BE2C (cell line): ENCODE data around the gene COL5A1.
A peak's percentile ranks its signal among the peaks of the same experiment; 100 is the strongest.

Experiments used
- DNase-seq: peaks from one replicate; pipeline ENCODE4 v3.0.0-alpha.2; 2020
- H3K27me3 ChIP-seq: fragments of 250-450 bp; sonication (Bioruptor Pico); 2 replicates; pipeline ENCODE4 v1.5.1; 2020; ENCODE audit warnings: mild to moderate bottlenecking
- H3K36me3 ChIP-seq: fragments of 250-450 bp; sonication (Bioruptor Pico); 2 replicates; pipeline ENCODE4 v1.5.1; 2020; ENCODE audit warnings: mild to moderate bottlenecking
- H3K4me1 ChIP-seq: fragments of 250-450 bp; sonication (Bioruptor Pico); 2 replicates; pipeline ENCODE4 v1.5.1; 2020
- H3K4me3 ChIP-seq: 2 replicates; pipeline ENCODE4 v1.5.1; 2011; ENCODE audit warnings: low read depth, low read length
- H3K9me3 ChIP-seq: fragments of 250-450 bp; sonication (Bioruptor Pico); 2 replicates; pipeline ENCODE4 v1.5.1; 2020
- TF ChIP-seq, protein P1 (sequence below): IDR thresholded peaks from 2 replicates; pipeline ENCODE4 v1.5.1; 2012; ENCODE audit warnings: mild to moderate bottlenecking, low read depth, low read length

COL5A1 gene

DNA sequence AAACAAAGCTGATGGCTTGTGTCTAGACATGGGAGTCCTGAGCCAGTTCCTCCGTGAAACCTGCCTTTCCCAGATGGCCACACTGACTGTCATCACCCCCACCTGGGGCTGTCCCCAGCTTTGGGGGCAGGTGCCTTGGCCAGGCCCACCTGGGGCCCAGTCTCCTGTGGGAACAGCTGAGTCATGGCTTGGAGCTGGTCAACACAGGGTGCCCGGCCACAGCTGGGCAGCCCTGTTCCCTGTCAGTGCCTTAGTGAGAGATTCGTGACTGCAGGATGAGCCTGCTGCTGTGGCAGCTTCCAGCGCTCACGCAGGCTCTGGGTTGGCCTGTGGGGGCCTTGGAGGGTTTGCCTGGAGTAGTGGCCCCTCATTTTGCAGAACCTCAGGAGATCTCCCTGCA is 56.5 kb downstream of the COL5A1 start:
- Histone ChIP-seq H3K4me3 (no peak overlapping the region), H3K36me3 (no peaks in the 10 kb centered on the region), H3K27me3 (no peaks in the 10 kb centered on the region), H3K9me3 (no peaks in the 10 kb centered on the region), H3K4me1 (peaks cover 12% of the 10 kb centered on the region)
- TF ChIP-seq, protein P1, sequence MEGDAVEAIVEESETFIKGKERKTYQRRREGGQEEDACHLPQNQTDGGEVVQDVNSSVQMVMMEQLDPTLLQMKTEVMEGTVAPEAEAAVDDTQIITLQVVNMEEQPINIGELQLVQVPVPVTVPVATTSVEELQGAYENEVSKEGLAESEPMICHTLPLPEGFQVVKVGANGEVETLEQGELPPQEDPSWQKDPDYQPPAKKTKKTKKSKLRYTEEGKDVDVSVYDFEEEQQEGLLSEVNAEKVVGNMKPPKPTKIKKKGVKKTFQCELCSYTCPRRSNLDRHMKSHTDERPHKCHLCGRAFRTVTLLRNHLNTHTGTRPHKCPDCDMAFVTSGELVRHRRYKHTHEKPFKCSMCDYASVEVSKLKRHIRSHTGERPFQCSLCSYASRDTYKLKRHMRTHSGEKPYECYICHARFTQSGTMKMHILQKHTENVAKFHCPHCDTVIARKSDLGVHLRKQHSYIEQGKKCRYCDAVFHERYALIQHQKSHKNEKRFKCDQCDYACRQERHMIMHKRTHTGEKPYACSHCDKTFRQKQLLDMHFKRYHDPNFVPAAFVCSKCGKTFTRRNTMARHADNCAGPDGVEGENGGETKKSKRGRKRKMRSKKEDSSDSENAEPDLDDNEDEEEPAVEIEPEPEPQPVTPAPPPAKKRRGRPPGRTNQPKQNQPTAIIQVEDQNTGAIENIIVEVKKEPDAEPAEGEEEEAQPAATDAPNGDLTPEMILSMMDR = no peak
- DNase-seq = no peak

DNA sequence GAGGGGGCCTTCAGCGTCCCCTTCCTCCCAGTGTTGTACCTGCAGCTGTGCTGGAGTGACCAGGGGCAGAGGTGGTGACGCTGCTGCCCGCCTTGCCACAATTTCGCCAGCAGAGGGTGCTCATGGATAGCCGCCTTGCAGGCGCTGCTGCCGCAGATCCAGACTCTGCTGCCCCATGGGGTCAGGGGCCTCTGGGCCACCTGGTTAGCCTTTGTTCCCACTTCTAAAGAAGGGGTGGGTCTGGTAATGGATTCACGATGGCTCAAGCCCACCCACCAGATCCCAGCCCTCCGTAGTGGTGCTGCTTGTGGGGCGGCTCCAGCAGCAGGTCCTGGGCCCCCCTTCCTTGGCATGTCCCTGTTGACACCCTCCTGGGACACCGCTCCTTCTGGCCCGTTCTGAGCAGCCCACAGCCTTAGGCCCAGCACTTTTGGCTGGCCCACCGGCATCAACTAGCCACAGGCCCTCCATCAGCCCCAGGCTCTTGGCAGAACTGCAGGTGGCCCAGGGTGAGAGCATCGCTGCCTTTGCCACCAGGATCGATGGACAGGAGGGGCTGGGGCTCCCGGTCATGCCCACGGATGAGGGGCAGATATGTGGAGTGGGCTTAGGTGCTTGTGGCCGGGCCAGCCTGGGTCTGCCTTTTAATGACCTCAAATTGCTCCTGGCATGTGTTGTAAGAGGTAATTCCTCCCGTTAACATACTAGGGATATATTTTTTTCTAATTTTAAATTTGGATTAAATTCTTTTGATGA is 57.2 kb downstream of the COL5A1 start:
- peak; percentile 84 for DNase-seq
- Histone ChIP-seq H3K4me3 (no peak overlapping the region), H3K4me1 (peaks cover 14% of the 10 kb centered on the region), H3K27me3 (no peaks in the 10 kb centered on the region), H3K36me3 (no peaks in the 10 kb centered on the region), H3K9me3 (no peaks in the 10 kb centered on the region)
- TF ChIP-seq, protein P1 = peak; percentile 97

DNA sequence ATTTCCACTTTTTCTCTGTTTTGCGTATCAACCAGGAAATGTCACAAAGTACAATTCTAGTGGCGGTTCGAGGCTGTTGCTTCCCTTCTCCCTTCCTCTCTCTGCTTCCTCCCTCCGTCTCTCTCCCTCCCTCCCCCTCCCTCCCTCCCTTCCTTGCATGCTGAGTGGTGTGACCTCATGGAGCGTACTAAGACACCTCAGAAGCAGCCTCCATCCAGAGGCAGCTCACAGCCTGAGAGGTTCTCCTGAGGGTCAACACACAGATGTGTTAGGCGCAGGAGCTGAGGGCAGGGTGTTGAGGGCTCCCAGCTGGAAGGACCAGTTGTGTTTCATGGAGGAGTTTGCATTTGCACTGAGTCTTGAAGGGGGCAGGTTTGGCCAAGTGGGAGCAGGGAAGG is 57.7 kb downstream of the COL5A1 start:
- H3K36me3 ChIP-seq = no peaks in the 10 kb centered on the region
- H3K4me1 ChIP-seq = peaks cover 18% of the 10 kb centered on the region
- TF ChIP-seq, protein P1 = no peak
- H3K27me3 ChIP-seq = no peaks in the 10 kb centered on the region
- no peak for DNase-seq
- H3K4me3 ChIP-seq = no peak overlapping the region
- H3K9me3 ChIP-seq = no peaks in the 10 kb centered on the region

DNA sequence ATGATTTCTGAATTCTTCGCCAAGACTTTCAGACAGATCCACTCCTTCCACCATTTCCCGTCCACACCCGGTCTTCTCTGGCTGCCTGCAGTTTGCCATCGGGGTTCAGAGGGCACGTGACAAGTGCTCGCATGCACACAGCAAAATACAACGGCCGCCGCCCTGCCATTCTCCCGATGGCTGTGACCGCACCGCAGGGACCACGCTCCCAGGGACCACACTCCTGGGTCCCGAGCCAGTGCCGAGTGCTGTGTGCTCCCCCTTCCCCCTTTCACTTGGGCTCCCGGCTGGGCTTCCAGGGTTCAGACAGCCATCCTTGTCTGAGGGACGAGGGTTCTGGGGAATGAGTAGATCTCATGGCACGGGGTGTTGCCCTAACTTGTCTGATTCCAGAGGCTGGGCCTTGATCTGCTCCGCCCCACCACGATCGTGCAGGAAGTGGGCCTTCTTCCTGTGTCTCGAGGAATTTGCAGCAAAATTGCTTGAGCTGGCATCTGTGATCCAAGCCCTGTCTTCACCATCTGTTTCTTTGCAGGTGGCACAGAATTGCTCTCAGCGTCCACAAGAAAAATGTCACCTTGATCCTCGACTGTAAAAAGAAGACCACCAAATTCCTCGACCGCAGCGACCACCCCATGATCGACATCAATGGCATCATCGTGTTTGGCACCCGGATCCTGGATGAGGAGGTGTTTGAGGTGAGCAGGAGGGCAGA is 59.2 kb downstream of the COL5A1 start:
- Histone ChIP-seq H3K36me3 (no peaks in the 10 kb centered on the region), H3K4me3 (no peak overlapping the region), H3K4me1 (peaks cover 26% of the 10 kb centered on the region), H3K9me3 (no peaks in the 10 kb centered on the region), H3K27me3 (no peaks in the 10 kb centered on the region)
- TF ChIP-seq, protein P1 = no peak
- no peak for DNase-seq

DNA sequence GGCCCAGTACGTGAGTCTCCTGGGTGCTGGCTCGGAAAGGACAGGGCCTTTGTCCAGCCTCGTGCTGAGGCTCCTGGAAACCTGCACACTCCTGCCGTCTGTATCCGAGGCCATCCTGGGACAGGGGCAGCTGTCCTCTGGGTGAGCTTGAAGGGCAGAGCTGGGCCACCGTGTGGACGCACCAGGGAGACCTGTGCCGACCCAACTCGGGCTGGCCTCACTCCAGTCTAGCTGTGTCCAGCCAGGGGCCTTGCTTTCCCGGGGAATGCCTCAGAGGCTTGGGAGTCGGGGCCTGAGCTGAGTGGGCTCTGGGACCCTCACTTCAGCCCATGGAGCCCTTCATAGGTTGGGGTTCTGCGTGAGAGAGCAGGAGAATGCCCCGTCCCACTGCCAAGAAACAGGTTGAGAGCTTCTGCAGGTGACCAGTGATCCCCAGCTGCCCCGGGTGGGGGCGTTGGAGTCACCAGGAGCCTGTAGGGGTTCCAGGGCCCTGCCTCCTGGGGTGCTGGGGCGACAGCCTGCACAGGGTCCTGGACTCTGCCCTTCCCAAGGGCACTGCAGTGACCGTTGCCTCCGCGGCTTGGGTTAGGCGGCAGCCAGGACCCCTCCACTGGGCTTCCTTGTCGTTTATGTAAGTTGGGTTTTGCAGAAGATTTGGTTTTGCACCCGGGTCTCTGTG is 60.1 kb downstream of the COL5A1 start:
- TF ChIP-seq, protein P1 = no peak
- no peaks in the 10 kb centered on the region for H3K27me3 ChIP-seq
- H3K9me3 ChIP-seq = no peaks in the 10 kb centered on the region
- H3K4me3 ChIP-seq = no peak overlapping the region
- no peak for DNase-seq
- H3K36me3 ChIP-seq = no peaks in the 10 kb centered on the region
- H3K4me1 ChIP-seq = peaks cover 33% of the 10 kb centered on the region
